ENCODE data around the gene KLRC4.

DNA sequence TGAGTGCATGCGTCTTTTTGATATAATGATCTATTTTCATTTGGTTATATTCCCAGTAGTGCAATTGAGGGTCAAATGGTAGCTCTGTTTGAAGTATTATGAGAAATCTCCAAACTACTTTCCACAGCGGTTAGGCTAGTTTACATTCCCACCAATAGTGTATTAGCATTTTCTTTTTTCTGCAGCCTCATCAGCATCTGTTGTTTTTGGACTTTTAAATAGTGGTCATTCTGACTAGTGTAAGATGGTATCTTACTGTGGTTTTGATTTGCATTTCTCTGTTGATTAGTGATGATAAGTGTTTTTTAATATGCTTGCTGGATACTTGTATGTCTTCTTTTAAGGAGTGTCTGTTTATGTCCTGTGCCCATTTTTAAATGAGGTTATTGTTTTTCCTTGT is 47.3 kb upstream of the KLRC4 start:
- TF ChIP-seq MAFK (IDR thresholded peaks at IDR 0.05; ENCODE audit: low read depth, low read length) (no peak), POLR2A (IDR thresholded peaks at IDR 0.05; ENCODE audit: low read depth, low read length) (no peak), RAD21 (IDR thresholded peaks at IDR 0.05; ENCODE audit: low read length) (no peak), CHD1 (IDR thresholded peaks at IDR 0.05; ENCODE audit: low read depth, low read length) (no peak), BHLHE40 (IDR thresholded peaks at IDR 0.05; ENCODE audit: low read depth, low read length) (no peak), CEBPB (IDR thresholded peaks at IDR 0.05; ENCODE audit: low read depth, low read length) (no peak), RFX5 (IDR thresholded peaks at IDR 0.05; ENCODE audit: low read depth, low read length) (no peak)
- TF ChIP-seq, protein P1, sequence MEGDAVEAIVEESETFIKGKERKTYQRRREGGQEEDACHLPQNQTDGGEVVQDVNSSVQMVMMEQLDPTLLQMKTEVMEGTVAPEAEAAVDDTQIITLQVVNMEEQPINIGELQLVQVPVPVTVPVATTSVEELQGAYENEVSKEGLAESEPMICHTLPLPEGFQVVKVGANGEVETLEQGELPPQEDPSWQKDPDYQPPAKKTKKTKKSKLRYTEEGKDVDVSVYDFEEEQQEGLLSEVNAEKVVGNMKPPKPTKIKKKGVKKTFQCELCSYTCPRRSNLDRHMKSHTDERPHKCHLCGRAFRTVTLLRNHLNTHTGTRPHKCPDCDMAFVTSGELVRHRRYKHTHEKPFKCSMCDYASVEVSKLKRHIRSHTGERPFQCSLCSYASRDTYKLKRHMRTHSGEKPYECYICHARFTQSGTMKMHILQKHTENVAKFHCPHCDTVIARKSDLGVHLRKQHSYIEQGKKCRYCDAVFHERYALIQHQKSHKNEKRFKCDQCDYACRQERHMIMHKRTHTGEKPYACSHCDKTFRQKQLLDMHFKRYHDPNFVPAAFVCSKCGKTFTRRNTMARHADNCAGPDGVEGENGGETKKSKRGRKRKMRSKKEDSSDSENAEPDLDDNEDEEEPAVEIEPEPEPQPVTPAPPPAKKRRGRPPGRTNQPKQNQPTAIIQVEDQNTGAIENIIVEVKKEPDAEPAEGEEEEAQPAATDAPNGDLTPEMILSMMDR (conservative IDR thresholded peaks at IDR 0.05; ENCODE audit: low read depth, low read length): no peak
- TF ChIP-seq, protein P2, sequence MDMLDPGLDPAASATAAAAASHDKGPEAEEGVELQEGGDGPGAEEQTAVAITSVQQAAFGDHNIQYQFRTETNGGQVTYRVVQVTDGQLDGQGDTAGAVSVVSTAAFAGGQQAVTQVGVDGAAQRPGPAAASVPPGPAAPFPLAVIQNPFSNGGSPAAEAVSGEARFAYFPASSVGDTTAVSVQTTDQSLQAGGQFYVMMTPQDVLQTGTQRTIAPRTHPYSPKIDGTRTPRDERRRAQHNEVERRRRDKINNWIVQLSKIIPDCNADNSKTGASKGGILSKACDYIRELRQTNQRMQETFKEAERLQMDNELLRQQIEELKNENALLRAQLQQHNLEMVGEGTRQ (IDR thresholded peaks at IDR 0.05; ENCODE audit: low read depth, low read length): no peak
- TF ChIP-seq, protein P3, sequence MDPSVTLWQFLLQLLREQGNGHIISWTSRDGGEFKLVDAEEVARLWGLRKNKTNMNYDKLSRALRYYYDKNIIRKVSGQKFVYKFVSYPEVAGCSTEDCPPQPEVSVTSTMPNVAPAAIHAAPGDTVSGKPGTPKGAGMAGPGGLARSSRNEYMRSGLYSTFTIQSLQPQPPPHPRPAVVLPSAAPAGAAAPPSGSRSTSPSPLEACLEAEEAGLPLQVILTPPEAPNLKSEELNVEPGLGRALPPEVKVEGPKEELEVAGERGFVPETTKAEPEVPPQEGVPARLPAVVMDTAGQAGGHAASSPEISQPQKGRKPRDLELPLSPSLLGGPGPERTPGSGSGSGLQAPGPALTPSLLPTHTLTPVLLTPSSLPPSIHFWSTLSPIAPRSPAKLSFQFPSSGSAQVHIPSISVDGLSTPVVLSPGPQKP (IDR thresholded peaks at IDR 0.05; ENCODE audit: borderline replicate concordance, low read depth, low read length): no peak

Data from IMR-90 (cell line).